HepG2 (cell line): ENCODE data around the gene AMIGO3. TPM values are rescaled to one million over a fixed set of nuclear protein-coding genes. Genes with fewer than 3 reads are reported as not detected.
A peak's percentile ranks its signal among the peaks of the same experiment; 100 is the strongest.

Experiments
- CHD4 ChIP-seq: fragments of 200-600 bp; sonication (generic); IDR thresholded peaks from 2 replicates; pipeline ENCODE4 v1.7.0; 2017; ENCODE audit warnings: mild to moderate bottlenecking, low read length, borderline replicate concordance
- HMG20A ChIP-seq: IDR thresholded peaks from 2 replicates; pipeline ENCODE4 v1.6.1; 2016; ENCODE audit warnings: borderline replicate concordance
- ISL2 ChIP-seq: sonication (generic); formaldehyde crosslinking; IDR thresholded peaks from 2 replicates; pipeline ENCODE4 v1.5.0; 2020; ENCODE audit warnings: missing genetic modification reagents
- ISX ChIP-seq: sonication (generic); formaldehyde crosslinking; conservative IDR thresholded peaks from 2 replicates; pipeline ENCODE4 v1.5.0; 2020; ENCODE audit warnings: missing genetic modification reagents
- KDM5B ChIP-seq: sonication (generic); formaldehyde crosslinking; IDR thresholded peaks from 2 replicates; pipeline ENCODE4 v1.4.0; 2020; ENCODE audit warnings: missing genetic modification reagents, mild to moderate bottlenecking, borderline replicate concordance
- NR0B2 ChIP-seq: sonication (generic); formaldehyde crosslinking; IDR thresholded peaks from 2 replicates; pipeline ENCODE4 v1.4.0; 2020; ENCODE audit warnings: mild to moderate bottlenecking, missing genetic modification reagents
- NR3C1 ChIP-seq: sonication (generic); formaldehyde crosslinking; IDR thresholded peaks from 2 replicates; pipeline ENCODE4 v1.4.0; 2020; ENCODE audit warnings: missing genetic modification reagents
- PAWR ChIP-seq: sonication (generic); formaldehyde crosslinking; IDR thresholded peaks from 2 replicates; pipeline ENCODE4 v1.4.0; 2020; ENCODE audit warnings: missing genetic modification reagents, mild to moderate bottlenecking, borderline replicate concordance
- PAXIP1 ChIP-seq: sonication (generic); formaldehyde crosslinking; conservative IDR thresholded peaks from 2 replicates; pipeline ENCODE4 v1.4.0; 2020; ENCODE audit warnings: mild to moderate bottlenecking, missing genetic modification reagents, moderate library complexity
- PRPF4 ChIP-seq: fragments of 200-400 bp; formaldehyde crosslinking; IDR thresholded peaks from 2 replicates; pipeline ENCODE4 v1.6.1; 2016; ENCODE audit warnings: low read length, low read depth; ENCODE audit not compliant: poor library complexity, severe bottlenecking
- SOX6 ChIP-seq, 2 experiments: fragments of 450-650 bp in 1 of 2; sonication (generic) in 1 of 2; formaldehyde crosslinking in 1 of 2; IDR thresholded peaks; 2 replicates each; pipeline versions ENCODE4 v1.4.0 to v1.6.1; 2017 to 2020; ENCODE audit warnings: antibody characterized with exemption in 1 of 2, mild to moderate bottlenecking in 1 of 2, missing genetic modification reagents in 1 of 2
- SRSF1 ChIP-seq: fragments of 200-400 bp; formaldehyde crosslinking; optimal IDR thresholded peaks from 2 replicates; pipeline ENCODE3; 2017; ENCODE audit warnings: mild to moderate bottlenecking, low read depth, low read length, moderate library complexity
- TBX3 ChIP-seq: fragments of 450-650 bp; IDR thresholded peaks from 2 replicates; pipeline ENCODE4 v1.6.1; 2017; ENCODE audit warnings: antibody characterized with exemption, mild to moderate bottlenecking, inconsistent platforms, borderline replicate concordance
- ZBTB21 ChIP-seq: sonication (generic); formaldehyde crosslinking; IDR thresholded peaks from 2 replicates; pipeline ENCODE4 v1.4.0; 2020; ENCODE audit warnings: missing genetic modification reagents
- ZBTB8A ChIP-seq: sonication (generic); formaldehyde crosslinking; IDR thresholded peaks from 2 replicates; pipeline ENCODE4 v1.4.0; 2020; ENCODE audit warnings: mild to moderate bottlenecking, low read depth, missing genetic modification reagents, borderline replicate concordance
- ZNF136 ChIP-seq: sonication (generic); formaldehyde crosslinking; IDR thresholded peaks from 2 replicates; pipeline ENCODE4 v1.8.1; 2022; ENCODE audit warnings: low read depth, mild to moderate bottlenecking, moderate library complexity, missing genetic modification reagents
- ZNF225 ChIP-seq: sonication (generic); formaldehyde crosslinking; IDR thresholded peaks from 2 replicates; pipeline ENCODE4 v1.4.0; 2020; ENCODE audit warnings: mild to moderate bottlenecking, missing genetic modification reagents
- ZNF317 ChIP-seq: sonication (generic); formaldehyde crosslinking; IDR thresholded peaks from 2 replicates; pipeline ENCODE4 v1.5.0; 2020; ENCODE audit warnings: mild to moderate bottlenecking, missing genetic modification reagents
- ZNF354B ChIP-seq: sonication (generic); formaldehyde crosslinking; IDR thresholded peaks from 2 replicates; pipeline ENCODE4 v1.8.0; 2022; ENCODE audit warnings: mild to moderate bottlenecking, missing genetic modification reagents
- ZNF775 ChIP-seq: sonication (generic); formaldehyde crosslinking; IDR thresholded peaks from 2 replicates; pipeline ENCODE4 v1.4.0; 2020; ENCODE audit warnings: missing genetic modification reagents, mild to moderate bottlenecking, moderate library complexity, borderline replicate concordance
- ZNF83 ChIP-seq: sonication (generic); formaldehyde crosslinking; IDR thresholded peaks from 2 replicates; pipeline ENCODE4 v1.4.0; 2020; ENCODE audit warnings: missing genetic modification reagents, mild to moderate bottlenecking, borderline replicate concordance
- polyA plus RNA-seq, 8 experiments: library from polyadenylated mRNA; depleted of rRNA in 3 of 8; stranded (reverse) in 7 of 8; unstranded in 1 of 8; fragments of >200 nt; fragmentation: Illumina TruSeq in 4 of 8; extraction: Trizol in 4 of 8; gene quantifications; 2 replicates each; pipeline versions ENCODE4 v1.2.1 to v1.2.3, GENCODE V29; 2011 to 2016; ENCODE audit warnings: low read depth in 4 of 8, missing spikeins in 1 of 8, mixed read lengths in 1 of 8; ENCODE audit not compliant: insufficient read depth in 1 of 8
- total RNA-seq, 5 experiments: library from RNA; depleted of rRNA; stranded (reverse); fragments of >200 nt; fragmentation: Illumina TruSeq; extraction: Trizol; gene quantifications; 2 replicates each; pipeline ENCODE4 v1.2.3, GENCODE V29; 2016; ENCODE audit warnings: low read depth in 1 of 5
- TF ChIP-seq, protein P1 (sequence below): sonication (generic); formaldehyde crosslinking; IDR thresholded peaks from 2 replicates; pipeline ENCODE4 v1.4.0; 2020; ENCODE audit warnings: mild to moderate bottlenecking, missing genetic modification reagents
- TF ChIP-seq, protein P2 (sequence below): conservative IDR thresholded peaks from 2 replicates; pipeline ENCODE4 v1.6.1; 2018; ENCODE audit warnings: missing genetic modification reagents

The AMIGO3 gene
- total and polyA plus RNA-seq, 2 of the 13 experiments (the other 11 are each of a cell fraction or from before 2014, with no cell fraction given): 0.35 TPM; not detected in 1

GRCh38 chr3:49723628-49724551 lies 4.4 kb upstream of the AMIGO3 start, which contains the start of gene GMPPB (continued):
- TF ChIP-seq ISX (CRISPR knock-in tag) (no peak), NR3C1 (no peak), KDM5B (CRISPR knock-in tag) (peak; percentile 89; the same call in 1 of the 2 replicates), CHD4 (no peak), ISL2 (no peak), ZNF317 (0 out of 2 replicates have a peak, but pooled peaks have one; percentile 63), ZBTB21 (CRISPR knock-in tag) (no peak), PAWR (CRISPR knock-in tag) (peak; percentile 74; the same call in 1 of the 2 replicates), PRPF4 (no peak), ZNF225 (0 out of 2 replicates have a peak, but pooled peaks have one; percentile 21), ZNF354B (CRISPR knock-in tag) (no peak), SOX6 (IDR thresholded peaks at IDR 0.05) (no peak), SOX6 (CRISPR knock-in tag; IDR thresholded peaks at IDR 0.05) (peak; percentile 52), ZNF83 (no peak), ZNF775 (CRISPR knock-in tag) (no peak), NR0B2 (CRISPR knock-in tag) (peak; percentile 81; the same call in 1 of the 2 replicates), TBX3 (no peak), ZNF136 (CRISPR knock-in tag) (peak; percentile 76; the same call in 1 of the 2 replicates), SRSF1 (peak; percentile 63), HMG20A (no peak), ZBTB8A (CRISPR knock-in tag) (no peak), PAXIP1 (CRISPR knock-in tag) (peak; percentile 45)
- TF ChIP-seq, protein P1, sequence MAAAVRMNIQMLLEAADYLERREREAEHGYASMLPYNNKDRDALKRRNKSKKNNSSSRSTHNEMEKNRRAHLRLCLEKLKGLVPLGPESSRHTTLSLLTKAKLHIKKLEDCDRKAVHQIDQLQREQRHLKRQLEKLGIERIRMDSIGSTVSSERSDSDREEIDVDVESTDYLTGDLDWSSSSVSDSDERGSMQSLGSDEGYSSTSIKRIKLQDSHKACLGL (CRISPR knock-in tag): peak; percentile 93
- TF ChIP-seq, protein P2, sequence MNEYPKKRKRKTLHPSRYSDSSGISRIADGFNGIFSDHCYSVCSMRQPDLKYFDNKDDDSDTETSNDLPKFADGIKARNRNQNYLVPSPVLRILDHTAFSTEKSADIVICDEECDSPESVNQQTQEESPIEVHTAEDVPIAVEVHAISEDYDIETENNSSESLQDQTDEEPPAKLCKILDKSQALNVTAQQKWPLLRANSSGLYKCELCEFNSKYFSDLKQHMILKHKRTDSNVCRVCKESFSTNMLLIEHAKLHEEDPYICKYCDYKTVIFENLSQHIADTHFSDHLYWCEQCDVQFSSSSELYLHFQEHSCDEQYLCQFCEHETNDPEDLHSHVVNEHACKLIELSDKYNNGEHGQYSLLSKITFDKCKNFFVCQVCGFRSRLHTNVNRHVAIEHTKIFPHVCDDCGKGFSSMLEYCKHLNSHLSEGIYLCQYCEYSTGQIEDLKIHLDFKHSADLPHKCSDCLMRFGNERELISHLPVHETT: no peak; the same call in 1 of the 2 replicates
